Measurements from ENCODE around the gene EML4.

Gene EML4

GRCh38 chr2:42361728-42362283 is 192.7 kb downstream of the EML4 start:
- no peak for TF ChIP-seq CTCF (IDR thresholded peaks at IDR 0.05; ENCODE audit: low read depth, low read length, missing control alignments)
- no peak for DNase-seq (ENCODE audit: low read depth)
- H3K4me3 ChIP-seq (ENCODE audit: low read depth, low read length): peak overlapping the region; percentile 65

GRCh38 chr2:42363413-42363812 is 194.3 kb downstream of the EML4 start:
- no peak overlapping the region for H3K4me3 ChIP-seq (ENCODE audit: low read depth, low read length)
- DNase-seq (ENCODE audit: low read depth): no peak
- TF ChIP-seq CTCF (IDR thresholded peaks at IDR 0.05; ENCODE audit: low read depth, low read length, missing control alignments): no peak

- no peak for DNase-seq (ENCODE audit: low read depth)
- TF ChIP-seq CTCF (IDR thresholded peaks at IDR 0.05; ENCODE audit: low read depth, low read length, missing control alignments): no peak
- H3K4me3 ChIP-seq (ENCODE audit: low read depth, low read length): no peak overlapping the region
These were observed 195.5 kb downstream of the EML4 start for GRCh38 chr2:42364658-42365057.

- no peak for TF ChIP-seq CTCF (IDR thresholded peaks at IDR 0.05; ENCODE audit: low read depth, low read length, missing control alignments)
- no peak for DNase-seq (ENCODE audit: low read depth)
- H3K4me3 ChIP-seq (ENCODE audit: low read depth, low read length): no peak overlapping the region
These were observed 197.3 kb downstream of the EML4 start for GRCh38 chr2:42366411-42366810.

- DNase-seq (ENCODE audit: low read depth): no peak
- H3K4me3 ChIP-seq (ENCODE audit: low read depth, low read length): no peak overlapping the region
- TF ChIP-seq CTCF (IDR thresholded peaks at IDR 0.05; ENCODE audit: low read depth, low read length, missing control alignments): no peak
These were observed 198.7 kb downstream of the EML4 start for GRCh38 chr2:42367835-42368234.

- no peak overlapping the region for H3K4me3 ChIP-seq (ENCODE audit: low read depth, low read length)
- TF ChIP-seq CTCF (IDR thresholded peaks at IDR 0.05; ENCODE audit: low read depth, low read length, missing control alignments): no peak
- no peak for DNase-seq (ENCODE audit: low read depth)
These were observed 199.8 kb downstream of the EML4 start for GRCh38 chr2:42368817-42369531.
